ENCODE results near the gene GPBP1.
A peak's percentile ranks its signal among the peaks of the same experiment; 100 is the strongest.
"Not testable (repeated sequence)": the region's sequence is repeated elsewhere in the genome, so short reads cannot be mapped to it uniquely, and the experiment has no call there.

Gene GPBP1

DNA sequence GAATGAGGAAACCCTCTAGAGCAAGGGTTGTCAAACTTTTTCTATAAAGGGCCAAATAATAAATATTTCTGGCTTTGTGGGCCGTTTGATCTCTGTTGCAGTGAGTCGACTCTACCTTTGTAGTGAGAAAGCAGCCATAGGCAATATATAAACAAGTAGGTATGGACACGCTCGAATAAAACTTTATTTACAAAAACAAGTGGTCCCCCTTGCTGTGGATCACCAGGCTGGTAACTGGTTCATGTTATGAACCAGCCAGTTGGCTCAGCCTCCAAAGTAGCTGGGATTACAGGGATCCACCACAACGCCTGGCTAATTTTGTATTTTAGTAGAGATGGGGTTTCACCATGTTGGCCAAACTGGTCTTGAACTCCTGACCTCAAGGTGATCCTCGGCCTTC, 118.5 kb downstream of the GPBP1 start:
- no peak for DNase-seq

GRCh38 chr5:57298295-57298984, 124.6 kb downstream of the GPBP1 start:
- DNase-seq, result peak; percentile 92

DNA sequence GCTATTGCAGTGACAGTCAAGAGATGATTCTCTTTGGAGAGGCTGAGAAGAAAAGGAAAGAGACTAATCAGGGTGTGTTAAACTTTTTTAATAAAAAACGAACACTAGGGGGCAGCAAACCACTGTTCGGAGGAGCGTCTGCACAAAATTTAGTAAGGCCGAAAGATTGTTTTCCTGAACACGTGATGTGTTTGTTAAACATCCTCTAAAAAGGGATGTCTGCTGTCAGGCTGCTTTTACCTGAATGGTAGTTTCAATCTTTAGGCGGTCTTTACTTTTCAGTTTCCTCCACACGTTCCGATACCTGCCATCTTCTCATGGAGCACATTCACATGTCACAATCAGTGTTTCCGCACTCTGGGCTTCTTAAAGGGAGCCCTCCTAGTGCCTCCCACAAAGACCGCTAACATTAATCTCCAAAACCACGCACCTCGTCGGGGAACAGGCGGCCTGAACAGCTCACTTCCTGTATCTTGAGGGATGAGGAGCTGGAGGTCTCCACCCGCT, 125.2 kb downstream of the GPBP1 start:
- peak; percentile 86 for DNase-seq

GRCh38 chr5:57299986-57300385, 126.1 kb downstream of the GPBP1 start:
- DNase-seq, result no peak

DNA sequence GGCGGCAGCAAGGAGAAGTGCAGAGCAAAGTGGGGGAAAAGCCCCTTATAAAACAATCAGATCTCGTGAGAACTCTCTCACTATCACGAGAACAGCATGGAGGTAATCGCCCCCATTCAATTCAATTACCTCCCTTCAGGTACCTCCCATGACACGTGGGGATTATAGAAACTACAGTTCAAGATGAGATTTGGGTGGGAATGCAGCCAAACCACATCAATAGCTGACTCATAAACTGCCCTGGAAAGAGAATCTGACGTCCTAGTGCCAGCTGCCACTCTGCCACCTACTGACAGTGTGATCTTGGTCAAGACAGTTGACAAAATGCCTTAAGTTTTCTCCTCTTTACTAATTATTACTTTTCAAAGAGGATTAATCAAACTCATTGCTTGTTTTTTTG, 128.3 kb downstream of the GPBP1 start:
- peak; percentile 80 for DNase-seq

- DNase-seq, result no peak
Measured at GRCh38 chr5:57302643-57303042, 128.8 kb downstream of the GPBP1 start.

GRCh38 chr5:57303985-57304384, 130.1 kb downstream of the GPBP1 start:
- no peak for DNase-seq

- no peak for DNase-seq
Measured at GRCh38 chr5:57304931-57305330, 131.1 kb downstream of the GPBP1 start.

- DNase-seq, result no peak
Measured at GRCh38 chr5:57306359-57306758, 132.5 kb downstream of the GPBP1 start.

GRCh38 chr5:57307516-57307915, 133.7 kb downstream of the GPBP1 start:
- DNase-seq, result no peak

GRCh38 chr5:57309022-57309421, 135.2 kb downstream of the GPBP1 start:
- not testable (repeated sequence) for DNase-seq

GRCh38 chr5:57311251-57311650, 137.4 kb downstream of the GPBP1 start:
- DNase-seq, result no peak

GRCh38 chr5:57311921-57312735, 138.3 kb downstream of the GPBP1 start:
- DNase-seq, result no peak

DNA sequence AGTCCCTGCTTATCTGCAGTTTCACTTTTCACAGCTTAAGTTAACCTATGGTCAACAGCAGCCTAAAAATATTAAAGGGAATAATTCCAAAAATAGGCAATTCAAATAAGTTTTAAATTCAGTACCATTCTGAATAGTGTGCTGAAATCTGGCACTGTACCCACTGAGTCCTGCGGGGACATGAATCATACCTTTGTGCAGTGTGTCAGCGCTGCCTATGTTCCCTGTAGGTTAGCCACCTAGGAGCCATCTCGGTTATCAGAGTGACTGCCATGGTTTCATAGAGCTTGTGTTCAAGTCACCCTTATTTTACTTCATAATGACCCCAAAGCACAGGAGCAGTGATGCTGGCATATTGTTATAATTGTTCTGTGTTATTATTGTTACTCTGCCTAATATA, 139.9 kb downstream of the GPBP1 start:
- DNase-seq, result no peak

Data from DMS53 (cell line).